Medulla oblongata (tissue), 1 donor: ENCODE measurements around the gene FBXL3.

Experiments used
- DNase-seq: peaks from one replicate; pipeline ENCODE4 v3.0.0-alpha.2; 2015; ENCODE audit errors: extremely low spot score

FBXL3 gene

GRCh38 chr13:77026861-77027621 is at the start of gene FBXL3:
Gene FBXL3 (minus strand): TSS chr13:77027159. CDS start chr13:77021860, 5,299 bp downstream.
- peak; percentile 90 for DNase-seq

GRCh38 chr13:77067519-77067918 is 40.6 kb upstream of the FBXL3 start:
- no peak for DNase-seq

- DNase-seq = peak; percentile 38
These were observed 38.6 kb upstream of the FBXL3 start for GRCh38 chr13:77065461-77066147.

DNA sequence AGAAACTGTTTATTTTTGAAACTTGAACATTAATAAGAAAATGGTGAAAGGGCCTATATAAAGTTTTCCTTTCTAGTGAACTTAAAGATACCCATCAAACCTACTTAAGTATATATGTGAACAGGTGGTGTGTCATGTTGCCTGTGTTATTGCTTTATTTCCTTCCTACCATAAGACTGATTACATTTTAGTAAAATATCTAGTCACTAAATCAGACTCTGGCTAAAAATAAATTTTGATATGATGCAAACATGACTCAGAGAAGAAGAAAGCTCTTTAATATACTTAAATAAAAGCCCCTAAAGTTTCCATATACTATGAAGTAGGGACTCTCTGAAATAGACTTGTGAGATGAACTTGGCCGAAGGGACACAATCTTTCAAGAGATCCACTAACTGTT is 35.1 kb upstream of the FBXL3 start:
- no peak for DNase-seq

DNA sequence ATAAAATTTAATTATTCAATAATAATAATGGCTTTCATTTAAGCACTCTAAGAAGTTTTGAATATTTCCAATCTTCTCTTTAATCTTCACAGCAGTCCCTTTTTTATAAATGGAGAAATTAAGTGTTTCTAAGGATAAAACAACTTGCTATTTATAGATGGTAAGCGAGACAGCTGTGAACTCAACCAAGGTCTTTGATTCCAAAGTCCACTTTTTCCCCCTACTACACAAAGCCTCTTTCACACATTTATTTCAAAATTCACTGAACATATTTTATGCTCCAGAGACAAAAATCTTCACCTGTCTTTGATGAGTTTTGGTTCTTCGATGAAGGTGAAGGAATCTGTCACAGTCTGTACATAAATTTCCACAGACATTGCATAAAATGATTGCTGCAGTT is 34.4 kb upstream of the FBXL3 start:
- no peak for DNase-seq

DNA sequence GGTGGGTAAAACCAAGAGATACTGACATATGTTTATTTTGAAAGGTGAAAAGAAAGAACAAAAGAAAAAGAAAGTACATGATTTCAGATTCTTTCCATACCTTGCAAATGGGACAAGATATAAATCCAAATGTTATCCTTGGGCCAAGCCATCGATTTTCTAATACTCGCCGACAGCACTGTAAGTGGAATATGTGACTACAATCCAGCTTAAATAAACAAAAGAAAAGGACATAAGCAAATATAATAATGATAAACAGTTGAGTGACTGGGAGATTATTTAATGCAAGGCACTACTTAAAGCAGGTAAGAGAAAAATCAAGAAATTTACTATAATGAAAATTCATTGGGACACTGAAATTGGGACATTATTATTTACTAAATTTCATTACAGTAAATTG is 29.9 kb upstream of the FBXL3 start:
- DNase-seq = no peak

DNA sequence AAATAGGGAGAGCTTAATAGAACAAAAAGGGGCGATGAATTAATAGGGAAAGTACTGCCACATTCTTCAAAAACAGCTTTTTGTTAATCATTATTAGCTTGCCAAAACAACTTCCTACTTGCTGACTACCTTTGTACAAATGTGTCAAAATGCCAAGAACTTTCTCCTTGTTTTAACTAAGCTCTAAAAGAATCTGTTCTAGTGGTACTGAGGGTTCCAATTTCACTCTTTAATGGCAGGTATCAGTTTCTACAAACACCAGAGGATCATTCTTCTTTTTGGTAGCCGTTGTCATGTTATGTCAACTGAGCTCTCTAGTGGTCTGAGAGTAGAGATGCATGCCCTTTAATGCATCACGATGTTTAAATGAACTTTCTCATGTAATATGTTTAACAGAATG is 29.4 kb upstream of the FBXL3 start:
- DNase-seq = peak; percentile 21

- no peak for DNase-seq
These were observed 28.2 kb upstream of the FBXL3 start for GRCh38 chr13:77055158-77055557.

DNA sequence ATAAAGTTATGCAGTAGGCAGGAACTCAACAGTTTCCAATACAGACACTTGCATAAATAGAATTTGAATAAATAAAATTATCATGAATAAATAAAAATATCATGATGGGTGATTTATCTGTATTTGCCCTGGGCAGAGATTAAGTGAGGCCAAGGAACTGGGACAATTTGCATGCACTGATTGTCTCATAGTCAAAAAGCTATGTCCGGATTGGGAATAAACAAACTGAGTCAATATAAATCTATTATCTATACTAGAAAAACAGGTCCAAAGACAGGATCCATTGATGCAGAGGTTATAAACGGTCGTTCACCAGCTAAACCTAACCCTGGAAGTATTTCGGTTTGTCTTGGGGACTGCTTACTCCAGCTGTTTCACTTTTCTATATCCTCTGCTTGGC is 26.2 kb upstream of the FBXL3 start:
- no peak for DNase-seq

GRCh38 chr13:77048681-77049080 is 21.7 kb upstream of the FBXL3 start:
- peak; percentile 29 for DNase-seq

DNA sequence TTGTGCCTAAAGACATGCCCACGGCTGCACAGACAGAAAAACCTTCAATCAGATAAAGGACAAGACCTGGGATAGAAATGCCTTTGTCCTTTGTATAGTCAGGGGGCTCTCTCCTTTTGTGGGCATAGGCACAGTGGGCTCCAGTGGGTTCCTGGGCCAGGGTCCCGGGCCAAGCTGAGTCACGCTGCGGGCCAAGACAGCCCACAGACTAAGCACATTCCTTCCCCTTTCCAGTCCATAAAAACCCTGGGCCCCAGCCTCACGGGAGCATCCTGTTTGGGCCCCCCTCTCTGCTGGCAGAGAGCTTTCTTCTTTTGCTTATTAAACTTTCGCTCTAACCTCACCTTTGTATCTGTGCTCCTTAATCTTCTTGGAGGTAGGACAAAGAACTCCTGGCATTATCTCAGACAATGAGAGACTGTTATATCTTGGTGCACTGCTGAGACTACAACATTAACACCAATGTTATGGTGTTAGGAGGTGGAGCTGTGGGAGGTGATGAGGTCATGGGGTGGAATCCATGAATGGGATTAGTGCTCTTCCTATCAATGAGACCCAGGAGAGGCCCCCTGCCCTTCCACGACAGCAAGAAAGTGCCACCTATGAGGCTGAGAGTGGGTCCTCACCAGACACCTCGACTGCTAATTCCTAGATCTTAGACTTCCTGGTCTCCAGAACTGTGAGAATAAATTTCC is 20.8 kb upstream of the FBXL3 start:
- no peak for DNase-seq

GRCh38 chr13:77042566-77043177 is 15.7 kb upstream of the FBXL3 start:
- DNase-seq = no peak

DNA sequence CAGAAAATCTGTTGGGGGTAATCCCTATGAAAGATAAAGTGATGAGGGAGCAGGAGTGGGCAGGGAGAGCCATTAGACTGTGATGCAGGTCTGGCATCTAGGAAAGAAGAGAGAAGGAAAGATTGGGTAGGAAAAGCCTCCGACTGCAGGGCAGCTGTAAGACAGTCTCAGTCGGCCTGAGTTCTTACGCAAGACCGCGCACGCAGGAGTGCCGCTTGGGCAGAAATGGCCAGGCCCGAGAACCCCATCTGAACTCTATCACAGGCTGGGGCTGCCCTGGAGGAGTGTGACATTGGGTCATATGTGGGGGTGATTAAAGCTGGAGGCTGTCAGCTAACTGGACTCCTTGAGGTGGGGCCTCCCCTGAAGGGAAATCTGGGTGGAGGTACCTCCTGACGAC is 13.9 kb upstream of the FBXL3 start:
- DNase-seq = no peak

DNA sequence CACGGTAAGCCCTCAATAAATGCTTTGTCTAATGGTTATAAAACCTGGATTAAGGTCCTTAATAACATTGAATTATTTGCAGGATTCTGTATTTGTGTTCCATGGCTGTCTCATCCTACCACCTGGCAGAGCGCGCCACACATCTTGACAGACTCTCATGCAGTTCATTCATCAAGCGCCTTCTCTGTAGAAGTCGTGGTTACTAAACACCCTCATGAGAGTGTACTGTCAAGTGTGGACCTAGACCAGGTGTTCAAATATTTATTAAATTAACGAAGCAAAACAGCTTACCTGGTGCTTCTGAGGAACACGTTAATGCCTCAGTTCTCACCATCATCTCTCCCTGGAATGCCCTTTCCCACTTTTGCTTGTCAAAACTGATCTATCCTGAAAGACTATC is 13.1 kb upstream of the FBXL3 start:
- DNase-seq = no peak

- no peak for DNase-seq
These were observed 12.0 kb upstream of the FBXL3 start for GRCh38 chr13:77038907-77039480.

GRCh38 chr13:77036279-77036678 is 9.3 kb upstream of the FBXL3 start:
- peak; percentile 79 for DNase-seq

GRCh38 chr13:77034881-77035280 is 7.9 kb upstream of the FBXL3 start:
- no peak for DNase-seq

GRCh38 chr13:77033717-77034302 is 6.9 kb upstream of the FBXL3 start:
- no peak for DNase-seq

DNA sequence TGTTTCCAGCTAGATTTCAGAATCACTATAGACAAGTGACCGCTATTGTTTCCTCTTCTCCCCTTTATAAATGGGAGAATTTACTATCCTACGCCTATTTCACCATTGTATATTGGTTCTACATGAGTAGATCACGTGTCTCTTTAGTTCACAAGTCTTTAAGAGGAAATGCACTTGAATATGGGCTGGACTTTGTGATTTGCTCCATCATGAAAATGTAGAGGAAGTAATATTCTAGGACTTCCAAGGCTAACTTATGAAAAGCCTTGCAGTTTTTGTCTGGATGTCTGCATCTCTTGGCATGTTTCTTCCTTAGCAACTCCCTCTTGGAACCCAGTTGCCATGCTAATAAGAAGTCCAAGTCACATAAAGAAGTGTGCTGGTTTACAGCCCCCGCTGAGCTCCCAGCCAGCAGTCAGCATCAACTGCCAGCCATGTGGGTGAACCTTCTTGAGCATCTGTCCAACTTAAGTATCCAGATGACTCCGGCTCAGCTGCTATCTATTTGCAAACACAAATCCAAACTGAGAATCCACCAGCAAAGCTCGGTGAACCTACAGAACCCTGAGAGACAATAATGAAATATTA is 4.8 kb upstream of the FBXL3 start:
- no peak for DNase-seq

DNA sequence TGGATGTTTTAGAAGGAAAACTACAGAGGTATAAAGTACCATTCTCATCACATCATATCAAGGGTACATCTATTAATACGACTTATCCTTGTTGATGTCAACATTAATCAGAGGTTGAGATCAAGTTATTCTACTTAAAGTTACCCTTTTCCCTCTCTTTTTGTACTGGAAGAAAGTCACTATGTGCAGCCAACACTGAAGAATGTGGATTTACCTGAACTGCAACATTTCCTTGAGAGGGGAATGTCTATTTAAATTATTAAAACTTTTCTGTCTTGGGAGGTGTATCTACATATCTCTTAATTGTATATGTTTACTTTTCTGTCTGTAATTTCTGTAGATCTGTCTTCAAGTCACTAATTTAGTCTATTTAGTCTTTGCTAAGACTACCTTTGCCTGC is 2.5 kb upstream of the FBXL3 start:
- DNase-seq = no peak

GRCh38 chr13:77028202-77028601 is 1.2 kb upstream of the FBXL3 start:
- peak; percentile 62 for DNase-seq
